HG03575 (cell line): ENCODE data around the gene CFAP157.

ENCODE experiments used
- ATAC-seq: cut with Tn5 transposase; IDR thresholded peaks from one replicate; pipeline ENCODE4 v1.9.1; 2021; ENCODE audit not compliant: unreplicated experiment, insufficient number of reproducible peaks, low FRiP score; ENCODE audit errors: extremely low read depth

CFAP157 gene

GRCh38 chr9:127730262-127730661 is 23.5 kb downstream of the CFAP157 start:
- no peak for ATAC-seq

DNA sequence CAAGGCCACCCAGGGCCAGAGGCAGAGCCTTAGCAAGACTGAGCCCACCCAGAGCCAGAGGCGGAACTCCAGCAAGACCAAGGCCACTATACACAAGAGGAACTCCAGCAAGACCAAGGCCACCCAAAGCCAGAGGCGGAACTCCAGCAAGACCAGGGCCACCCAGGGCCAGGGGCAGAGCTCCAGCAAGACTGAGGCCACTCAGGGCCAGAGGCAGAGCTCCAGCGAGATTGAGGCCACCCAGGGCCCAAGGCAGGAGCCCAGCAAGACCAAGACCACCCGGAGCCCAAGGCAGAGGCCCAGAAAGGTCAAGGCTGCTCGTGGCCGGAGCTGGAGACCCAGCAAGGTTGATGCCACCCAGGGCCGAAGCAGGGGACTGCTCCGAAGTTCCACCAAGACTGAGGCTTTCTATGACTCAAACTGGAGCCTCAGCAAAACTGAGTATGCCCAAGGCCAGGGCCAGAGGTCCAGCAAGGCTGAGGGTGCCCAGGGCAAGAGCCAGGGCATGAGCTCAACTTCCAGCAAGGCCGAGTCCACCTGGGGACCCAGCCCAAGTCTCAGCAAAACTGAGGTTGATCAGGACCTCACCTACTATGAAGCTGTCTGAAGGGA is 24.1 kb downstream of the CFAP157 start:
- no peak for ATAC-seq

GRCh38 chr9:127731938-127732337 is 25.1 kb downstream of the CFAP157 start:
- ATAC-seq, result no peak

GRCh38 chr9:127732444-127732843 is 25.7 kb downstream of the CFAP157 start:
- ATAC-seq, result no peak

- ATAC-seq, result no peak
These were observed 26.8 kb downstream of the CFAP157 start for GRCh38 chr9:127733614-127734013.

DNA sequence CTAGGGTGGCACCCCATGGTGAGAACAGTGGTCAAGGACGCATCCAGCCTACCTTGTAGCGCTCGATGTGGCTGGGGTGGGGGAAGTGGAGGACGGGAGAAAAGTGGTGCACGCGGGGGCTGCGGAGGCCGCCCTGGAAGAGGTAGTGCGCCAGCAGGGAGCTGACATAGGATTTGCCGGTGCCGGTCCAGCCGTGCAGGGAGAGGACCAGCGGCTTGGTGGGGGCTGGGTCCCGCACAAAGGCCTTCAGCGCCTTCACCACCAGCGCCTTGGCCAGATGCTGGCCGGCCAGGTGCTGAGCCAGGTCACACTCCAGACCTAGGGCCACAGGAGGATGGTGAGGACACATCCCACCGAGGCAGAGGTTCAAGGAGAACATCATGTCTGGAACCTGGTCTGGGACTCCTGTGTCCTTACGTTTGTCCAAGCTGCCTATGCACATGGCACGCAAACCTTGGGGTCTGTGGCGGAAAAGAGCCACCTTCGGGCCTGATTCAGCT is 27.5 kb downstream of the CFAP157 start:
- no peak for ATAC-seq

GRCh38 chr9:127734747-127735529 is 28.1 kb downstream of the CFAP157 start, which contains the start of gene TOR2A:
TOR2A (minus strand) TSS chr9:127735294; CDS start chr9:127735270, 24 bp downstream.
- peak; percentile 53 for ATAC-seq

- no peak for ATAC-seq
These were observed 28.9 kb downstream of the CFAP157 start for GRCh38 chr9:127735530-127736185.

DNA sequence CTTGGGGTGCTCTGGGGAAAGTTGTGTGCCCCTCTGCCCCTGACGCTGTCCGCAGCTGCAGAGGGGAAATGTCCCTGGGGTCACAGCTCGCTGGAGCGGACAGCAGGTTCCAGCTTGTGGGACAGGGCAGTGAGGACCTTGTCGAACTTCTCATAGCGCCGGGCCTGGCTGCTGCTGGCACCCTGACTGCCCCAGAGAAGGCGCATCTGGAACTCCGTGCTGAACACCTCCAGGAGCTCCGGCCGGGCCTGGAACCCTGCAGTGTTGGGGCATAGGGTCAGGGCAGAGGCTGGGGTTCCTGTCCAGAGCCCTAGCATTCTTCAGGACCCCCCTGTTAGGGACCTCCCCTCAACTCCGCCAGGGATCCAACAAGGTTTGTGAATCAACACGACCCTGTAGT is 31.9 kb downstream of the CFAP157 start:
- no peak for ATAC-seq

DNA sequence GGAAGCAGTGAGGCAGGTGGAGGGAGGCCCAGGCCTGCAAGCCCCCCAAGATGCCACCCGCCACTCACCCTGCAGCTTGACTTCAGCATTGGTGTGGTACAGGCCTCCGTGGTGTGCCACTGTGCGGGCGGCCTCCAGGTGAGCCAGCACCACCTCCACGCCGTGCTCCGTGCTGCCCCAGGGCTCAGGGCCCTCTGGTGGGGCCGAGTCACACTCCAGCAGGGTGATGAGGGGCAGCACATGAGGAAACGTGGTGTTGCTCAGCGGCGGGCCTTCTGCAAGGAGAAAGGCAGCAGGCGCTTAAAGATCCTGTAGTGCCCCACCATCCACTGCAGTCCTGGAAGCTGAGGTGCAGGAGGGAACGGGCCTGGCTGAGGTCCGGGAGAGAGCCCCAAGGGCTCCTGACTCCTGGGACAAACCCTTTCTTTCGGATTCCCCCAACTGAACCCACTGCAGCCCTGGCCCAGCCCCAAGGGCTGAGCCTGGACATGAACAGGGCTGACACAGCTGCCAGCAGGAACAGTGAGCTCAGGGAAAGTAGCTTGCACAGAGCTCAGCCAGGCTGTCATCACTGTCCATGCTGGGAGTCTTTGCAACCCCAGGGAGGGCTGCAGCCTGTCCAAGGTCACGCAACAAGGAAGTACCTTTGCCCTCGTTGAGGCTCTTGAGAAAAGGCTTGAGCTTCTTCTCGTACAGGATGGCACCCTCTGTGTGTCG is 33.0 kb downstream of the CFAP157 start:
- no peak for ATAC-seq

DNA sequence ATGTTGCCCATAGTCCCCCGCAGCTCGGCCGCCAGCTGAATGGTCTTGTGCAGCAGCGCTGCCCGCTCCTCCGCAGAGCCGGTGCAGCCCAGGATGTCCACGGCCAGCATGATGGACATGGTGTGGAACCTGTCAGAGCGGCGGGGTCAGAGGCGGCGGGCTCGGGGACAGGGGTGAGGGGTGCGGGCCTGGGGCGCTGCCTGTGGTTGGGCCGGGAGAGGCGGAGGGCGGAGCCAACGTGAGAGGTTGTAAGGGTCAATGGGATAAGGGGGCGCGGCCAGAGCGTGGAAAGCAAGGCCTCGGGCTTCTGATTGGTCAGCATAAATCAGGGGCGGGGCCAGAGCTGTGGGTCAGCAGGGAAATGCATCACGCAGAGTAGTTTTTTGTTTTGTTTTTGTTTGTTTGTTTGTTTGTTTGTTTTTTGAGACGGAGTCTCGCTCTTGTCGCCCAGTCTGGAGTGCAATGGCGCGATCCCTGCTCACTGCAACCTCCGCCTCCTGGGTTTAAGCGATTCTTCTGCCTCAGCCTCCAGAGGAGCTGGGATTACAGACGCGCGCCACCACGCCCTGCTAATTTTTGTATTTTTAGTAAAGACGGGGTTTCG is 35.1 kb downstream of the CFAP157 start:
- ATAC-seq, result no peak

GRCh38 chr9:127742435-127743088 is 35.8 kb downstream of the CFAP157 start:
- ATAC-seq, result no peak

DNA sequence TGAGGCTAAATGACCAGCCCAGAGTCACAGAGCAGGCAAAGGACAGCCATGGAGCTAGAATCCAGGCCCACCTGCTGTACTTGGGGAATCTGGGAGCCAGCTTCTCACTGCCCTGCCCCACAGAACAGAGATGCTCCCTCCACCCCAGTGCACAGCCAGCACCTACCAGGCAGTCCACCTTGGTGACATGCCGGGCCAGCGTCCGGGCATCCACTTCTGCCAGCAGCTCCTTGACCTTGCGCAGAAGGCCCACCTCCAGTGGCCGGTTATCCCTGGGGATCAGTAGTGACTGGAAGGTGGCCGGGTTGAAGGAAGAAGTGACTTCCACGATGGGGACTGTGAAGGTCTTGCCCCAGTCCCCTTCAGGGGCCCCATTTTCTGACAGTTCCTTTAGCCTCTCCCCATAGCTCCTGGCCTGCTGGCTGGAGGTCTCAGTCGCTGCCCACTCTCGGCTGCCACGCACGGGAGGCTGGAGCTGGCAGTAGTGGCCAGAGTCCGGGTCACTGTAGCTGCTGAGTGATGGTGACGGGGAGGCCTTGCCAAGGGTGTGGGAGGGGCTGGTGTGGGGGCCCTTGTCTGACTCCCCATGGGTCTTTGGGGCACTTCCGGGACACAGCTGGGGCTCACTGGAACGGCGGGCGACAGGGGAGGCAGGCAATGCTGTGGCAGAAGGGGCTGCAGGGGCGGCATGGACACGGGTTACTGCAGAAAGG is 37.8 kb downstream of the CFAP157 start:
- no peak for ATAC-seq

DNA sequence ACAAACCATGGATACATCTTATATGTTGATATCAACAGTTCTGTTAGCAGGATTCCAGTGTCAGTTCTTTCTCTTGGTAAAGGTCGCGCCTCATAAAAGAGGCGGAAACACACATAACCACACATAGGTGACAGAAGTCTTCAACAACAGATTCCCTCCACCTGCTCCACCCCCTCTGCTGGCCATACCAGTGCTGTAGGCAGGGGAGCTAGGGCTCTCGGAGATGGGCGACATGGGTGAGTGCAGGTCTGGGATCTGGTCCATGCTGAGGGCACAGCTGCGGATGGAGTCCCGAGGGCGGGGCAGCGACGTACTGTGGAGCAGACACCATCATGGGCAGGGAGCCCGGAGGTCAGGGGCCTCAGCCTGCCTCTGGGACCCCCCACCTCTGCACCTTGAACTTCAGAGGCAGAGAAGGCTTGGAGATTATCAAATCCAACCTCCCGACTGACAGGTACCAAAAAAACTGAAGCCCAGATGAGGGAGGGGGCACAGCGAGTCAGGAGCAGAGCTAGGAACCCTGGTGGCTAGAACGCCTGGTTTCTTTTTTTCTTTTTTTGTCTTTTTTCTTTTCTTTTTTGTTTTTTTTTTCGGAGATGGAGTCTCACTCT is 40.3 kb downstream of the CFAP157 start:
- no peak for ATAC-seq

DNA sequence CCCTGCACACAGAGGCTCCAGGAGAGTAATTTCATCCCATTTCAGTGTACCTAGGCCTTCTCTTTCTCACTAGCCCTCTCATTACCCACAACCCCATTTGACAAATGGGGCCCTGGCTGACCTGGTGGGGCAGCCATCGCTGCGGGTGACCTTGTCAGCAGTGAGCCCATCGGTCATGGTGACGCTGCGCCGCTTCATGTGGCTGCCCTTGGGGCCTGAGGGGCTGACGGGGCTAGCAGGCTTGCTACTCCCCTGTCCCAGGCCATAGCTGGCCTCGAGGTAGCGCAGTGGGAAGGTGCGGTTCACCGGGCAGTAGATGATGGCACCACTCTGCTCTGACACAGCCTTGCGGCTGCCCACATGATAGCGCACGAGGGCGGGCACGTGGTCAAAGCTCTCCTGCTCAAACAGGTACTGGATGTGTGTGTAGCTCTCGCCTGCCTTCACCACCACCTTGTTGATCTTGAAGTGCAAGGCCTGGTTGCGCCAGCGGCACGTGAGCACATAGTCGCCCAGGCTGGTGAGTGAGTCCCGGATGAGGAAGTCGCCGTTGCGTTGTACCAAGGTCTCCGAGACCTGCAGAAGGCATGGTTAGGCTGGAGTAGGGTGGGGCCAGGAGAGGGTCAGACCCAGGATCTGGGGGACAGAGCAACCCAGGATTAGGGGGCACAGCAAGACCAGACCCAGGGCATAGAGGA is 42.5 kb downstream of the CFAP157 start:
- no peak for ATAC-seq

- ATAC-seq, result no peak
These were observed 44.7 kb downstream of the CFAP157 start for GRCh38 chr9:127751269-127752054.
